Measurements from ENCODE around the gene ACP1. TPM values are rescaled to one million over a fixed set of nuclear protein-coding genes. Genes with fewer than 3 reads are reported as not detected.

ACP1 gene
- total RNA-seq, 1 donor from 2014 or later = 86.1 TPM

DNA sequence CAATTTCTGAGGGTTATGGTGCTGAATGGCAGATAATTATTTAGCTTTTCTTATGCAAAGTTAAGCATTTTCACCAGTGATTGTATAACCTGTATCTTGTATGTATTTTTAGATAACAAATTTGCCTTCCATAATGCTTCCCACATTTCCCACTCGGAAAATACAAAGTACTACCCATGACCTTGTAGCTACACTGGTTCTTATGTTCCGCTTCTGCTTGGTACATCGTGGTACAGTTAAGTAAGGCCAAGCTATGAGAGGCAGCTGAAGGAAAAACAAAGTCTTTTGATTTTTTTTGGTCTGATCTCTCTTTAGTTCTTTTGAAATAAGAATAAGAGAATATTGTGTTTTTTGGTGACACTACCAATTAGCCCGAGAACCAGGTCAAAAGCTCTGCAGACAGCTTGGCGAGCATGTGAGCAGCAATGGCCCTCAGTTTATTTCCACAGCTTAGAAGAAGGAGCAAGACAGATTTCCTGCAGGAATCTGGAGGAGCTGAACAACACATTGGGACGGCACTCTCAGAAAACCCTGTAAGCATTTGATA lies 27.7 kb upstream of the ACP1 start:
- peaks cover 5% of the 10 kb centered on the region for H3K36me3 Mint-ChIP-seq (ENCODE audit: unreplicated experiment)
- H3K27me3 Mint-ChIP-seq (ENCODE audit: unreplicated experiment) = no peaks in the 10 kb centered on the region
- peaks cover 6% of the 10 kb centered on the region for H3K4me1 Mint-ChIP-seq (ENCODE audit: low read depth, unreplicated experiment)
- H3K9me3 Mint-ChIP-seq (ENCODE audit: unreplicated experiment) = peaks cover 3% of the 10 kb centered on the region
- TF ChIP-seq CTCF (IDR thresholded peaks at IDR 0.05; ENCODE audit: partially characterized antibody, unreplicated experiment) = no peak
- H3K27ac Mint-ChIP-seq (ENCODE audit: unreplicated experiment) = no peak overlapping the region
- H3K4me3 Mint-ChIP-seq (ENCODE audit: unreplicated experiment) = no peak overlapping the region
- no peak for DNase-seq

DNA sequence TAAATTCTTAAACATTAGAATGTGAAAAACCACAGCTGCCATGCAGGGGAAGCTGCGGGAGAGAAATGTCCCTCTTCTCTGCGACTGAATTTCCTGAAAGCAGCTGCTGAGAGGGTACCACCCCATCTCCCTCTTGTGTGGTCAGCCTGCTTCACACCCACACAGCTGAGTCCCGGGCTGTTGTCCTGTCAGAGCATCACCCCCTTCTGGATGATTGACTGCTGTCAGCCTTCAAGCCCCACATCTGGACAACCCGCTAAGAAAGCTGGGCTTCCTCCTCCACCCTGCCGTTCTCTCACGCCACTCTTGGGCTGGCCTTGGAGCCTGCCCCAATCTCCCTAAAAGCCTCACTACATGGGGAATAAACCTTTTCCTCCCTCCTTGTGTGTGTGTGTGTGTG lies 26.9 kb upstream of the ACP1 start:
- Mint-ChIP-seq H3K27me3 (ENCODE audit: unreplicated experiment) (no peaks in the 10 kb centered on the region), H3K27ac (ENCODE audit: unreplicated experiment) (no peak overlapping the region)
- DNase-seq = no peak

DNA sequence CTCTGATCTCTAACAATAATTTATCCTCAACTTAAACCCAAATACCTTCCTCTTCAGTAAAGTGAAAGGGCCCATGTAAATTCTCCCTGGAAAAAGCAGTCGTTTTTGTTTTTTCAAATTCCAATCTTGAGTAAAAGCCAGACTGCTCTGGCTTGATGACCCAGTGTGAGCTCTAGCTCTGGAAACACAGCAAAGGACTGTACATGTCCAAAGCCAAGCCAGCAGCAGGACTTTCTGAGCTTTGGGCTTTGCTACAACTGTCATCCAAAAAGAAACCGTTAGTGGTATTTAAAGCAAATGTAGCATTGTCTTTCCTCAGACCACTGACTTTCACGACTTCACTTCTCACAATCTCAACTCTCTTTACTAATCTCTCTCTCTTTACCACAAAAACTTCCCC lies 26.3 kb upstream of the ACP1 start:
- H3K27ac Mint-ChIP-seq (ENCODE audit: unreplicated experiment) = peak overlapping the region; percentile 49
- H3K36me3 Mint-ChIP-seq (ENCODE audit: unreplicated experiment) = peaks cover 12% of the 10 kb centered on the region
- TF ChIP-seq CTCF (IDR thresholded peaks at IDR 0.05; ENCODE audit: partially characterized antibody, unreplicated experiment) = no peak
- H3K27me3 Mint-ChIP-seq (ENCODE audit: unreplicated experiment) = no peaks in the 10 kb centered on the region
- no peak overlapping the region for H3K4me3 Mint-ChIP-seq (ENCODE audit: unreplicated experiment)
- peaks cover 4% of the 10 kb centered on the region for H3K4me1 Mint-ChIP-seq (ENCODE audit: low read depth, unreplicated experiment)
- H3K9me3 Mint-ChIP-seq (ENCODE audit: unreplicated experiment) = peaks cover 3% of the 10 kb centered on the region
- DNase-seq = no peak

More for the DNA sequence above, 26.9 kb upstream of the ACP1 start:
- H3K4me1 Mint-ChIP-seq (ENCODE audit: low read depth, unreplicated experiment) = peaks cover 6% of the 10 kb centered on the region
- peaks cover 3% of the 10 kb centered on the region for H3K9me3 Mint-ChIP-seq (ENCODE audit: unreplicated experiment)
- TF ChIP-seq CTCF (IDR thresholded peaks at IDR 0.05; ENCODE audit: partially characterized antibody, unreplicated experiment) = no peak
- H3K36me3 Mint-ChIP-seq (ENCODE audit: unreplicated experiment) = peaks cover 10% of the 10 kb centered on the region
- no peak overlapping the region for H3K4me3 Mint-ChIP-seq (ENCODE audit: unreplicated experiment)

- H3K27me3 Mint-ChIP-seq (ENCODE audit: unreplicated experiment) = no peaks in the 10 kb centered on the region
- no peak for TF ChIP-seq CTCF (IDR thresholded peaks at IDR 0.05; ENCODE audit: partially characterized antibody, unreplicated experiment)
- peaks cover 12% of the 10 kb centered on the region for H3K36me3 Mint-ChIP-seq (ENCODE audit: unreplicated experiment)
- H3K4me3 Mint-ChIP-seq (ENCODE audit: unreplicated experiment) = no peak overlapping the region
- H3K27ac Mint-ChIP-seq (ENCODE audit: unreplicated experiment) = peak overlapping the region; percentile 49
- H3K9me3 Mint-ChIP-seq (ENCODE audit: unreplicated experiment) = peaks cover 3% of the 10 kb centered on the region
- no peak for DNase-seq
- peaks cover 4% of the 10 kb centered on the region for H3K4me1 Mint-ChIP-seq (ENCODE audit: low read depth, unreplicated experiment)
Observed at GRCh38 chr2:238869-239268, 25.9 kb upstream of the ACP1 start.

DNA sequence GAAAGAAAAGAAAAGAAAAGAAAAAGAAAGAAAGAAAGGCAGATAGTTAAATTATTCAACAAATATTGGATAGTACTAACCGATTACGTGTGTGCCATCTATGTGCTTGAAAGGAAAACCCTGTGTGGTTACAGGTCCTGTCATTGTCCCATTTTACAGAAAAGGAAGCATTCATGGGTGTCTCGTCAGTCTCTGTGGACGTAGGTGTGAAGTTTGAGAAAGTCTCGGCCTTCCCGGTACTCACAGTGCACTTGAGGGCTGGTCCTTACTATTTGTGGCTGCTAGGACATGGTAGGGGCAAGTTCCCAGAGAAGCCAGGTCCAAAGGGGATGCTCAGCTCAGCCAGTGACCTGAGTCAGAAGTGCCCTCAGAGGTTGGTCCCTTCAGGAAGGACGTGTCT lies 20.2 kb upstream of the ACP1 start:
- DNase-seq = no peak
- Mint-ChIP-seq H3K4me3 (ENCODE audit: unreplicated experiment) (no peak overlapping the region), H3K27me3 (ENCODE audit: unreplicated experiment) (peaks cover 2% of the 10 kb centered on the region), H3K36me3 (ENCODE audit: unreplicated experiment) (peaks cover 12% of the 10 kb centered on the region), H3K27ac (ENCODE audit: unreplicated experiment) (no peak overlapping the region), H3K4me1 (ENCODE audit: low read depth, unreplicated experiment) (peaks cover 9% of the 10 kb centered on the region), H3K9me3 (ENCODE audit: unreplicated experiment) (peaks cover 2% of the 10 kb centered on the region)
- no peak for TF ChIP-seq CTCF (IDR thresholded peaks at IDR 0.05; ENCODE audit: partially characterized antibody, unreplicated experiment)

Data from glutamatergic neuron (in vitro differentiated cells).